ENCODE results near the gene THSD4.
"Not testable (repeated sequence)": the region's sequence is repeated elsewhere in the genome, so short reads cannot be mapped to it uniquely, and the experiment has no call there.

The THSD4 gene

DNA sequence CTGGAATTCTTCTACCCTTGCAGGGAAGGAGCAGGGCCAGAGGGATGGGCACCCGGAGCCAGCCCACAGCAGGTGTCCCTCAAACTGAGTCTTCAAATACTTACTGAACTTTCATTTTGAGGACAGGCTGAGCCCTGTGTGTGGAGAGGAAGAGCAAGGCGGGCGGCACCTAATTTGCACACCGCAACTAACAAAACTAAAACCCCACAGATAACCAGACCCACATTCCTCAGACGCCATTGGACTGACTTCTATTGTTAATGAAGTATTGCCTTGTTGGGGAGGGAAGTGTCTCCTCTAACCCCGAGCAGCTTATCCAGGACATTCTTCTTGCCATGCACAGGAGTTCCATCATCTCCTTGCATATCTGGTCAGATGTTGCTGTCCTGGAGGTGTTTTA, 589.9 kb downstream of the THSD4 start:
- no peak overlapping the region for H3K4me3 Mint-ChIP-seq

DNA sequence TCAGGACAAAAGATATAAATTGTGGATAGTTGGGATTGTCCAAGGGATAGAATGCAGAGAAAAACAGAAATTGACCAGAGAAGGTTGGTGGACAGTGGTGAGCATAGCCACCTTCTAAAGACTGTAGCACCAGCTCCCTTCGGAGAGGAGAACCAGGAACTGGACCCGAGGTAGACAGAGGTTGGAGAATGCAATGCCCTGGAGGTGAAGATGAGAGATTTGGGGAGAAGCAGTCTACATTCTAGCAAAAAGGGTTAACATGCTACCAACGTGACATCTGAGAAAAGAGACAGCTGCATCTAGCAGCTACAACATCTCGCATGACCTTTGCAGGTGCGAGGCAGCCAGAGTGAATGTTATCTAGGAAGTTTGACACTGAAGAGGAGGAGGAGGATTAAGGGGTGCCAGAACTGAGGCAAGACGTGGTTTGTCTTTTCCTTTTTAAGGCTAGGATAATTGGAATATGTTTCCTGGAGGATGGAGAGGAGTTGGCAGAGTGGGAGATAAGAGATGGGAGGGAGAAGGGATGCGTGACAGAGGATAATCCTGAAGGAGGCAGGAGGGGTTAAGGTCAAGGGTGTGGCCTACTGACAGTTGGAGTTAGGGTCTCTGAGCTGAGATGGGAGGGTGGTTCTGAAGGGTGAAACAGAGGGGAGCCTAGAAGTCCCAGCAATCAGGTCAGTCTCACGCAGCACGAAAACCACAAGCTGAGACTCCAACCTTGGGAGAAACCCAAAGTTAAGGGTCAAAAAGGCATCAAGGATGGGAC, 591.4 kb downstream of the THSD4 start:
- no peak overlapping the region for H3K4me3 Mint-ChIP-seq
- no peaks in the 10 kb centered on the region for H3K4me1 Mint-ChIP-seq
- H3K27me3 Mint-ChIP-seq = peaks cover 34 to 45% of the 10 kb centered on the region in 2 donors
- H3K27ac Mint-ChIP-seq = no peak overlapping the region
- H3K36me3 Mint-ChIP-seq = no peaks in the 10 kb centered on the region
- DNase-seq = no peak
- no peak for ATAC-seq (replicated peaks)
- peaks cover 3 to 8% of the 10 kb centered on the region in 2 donors for H3K9me3 Mint-ChIP-seq

More for the DNA sequence above, 589.9 kb downstream of the THSD4 start:
- H3K36me3 Mint-ChIP-seq = no peaks in the 10 kb centered on the region
- DNase-seq (no peak), ATAC-seq (replicated peaks) (no peak)
- H3K9me3 Mint-ChIP-seq = peaks cover 3 to 8% of the 10 kb centered on the region in 2 donors
- H3K27me3 Mint-ChIP-seq = peaks cover 34 to 45% of the 10 kb centered on the region in 2 donors
- no peaks in the 10 kb centered on the region for H3K4me1 Mint-ChIP-seq
- no peak overlapping the region for H3K27ac Mint-ChIP-seq

DNA sequence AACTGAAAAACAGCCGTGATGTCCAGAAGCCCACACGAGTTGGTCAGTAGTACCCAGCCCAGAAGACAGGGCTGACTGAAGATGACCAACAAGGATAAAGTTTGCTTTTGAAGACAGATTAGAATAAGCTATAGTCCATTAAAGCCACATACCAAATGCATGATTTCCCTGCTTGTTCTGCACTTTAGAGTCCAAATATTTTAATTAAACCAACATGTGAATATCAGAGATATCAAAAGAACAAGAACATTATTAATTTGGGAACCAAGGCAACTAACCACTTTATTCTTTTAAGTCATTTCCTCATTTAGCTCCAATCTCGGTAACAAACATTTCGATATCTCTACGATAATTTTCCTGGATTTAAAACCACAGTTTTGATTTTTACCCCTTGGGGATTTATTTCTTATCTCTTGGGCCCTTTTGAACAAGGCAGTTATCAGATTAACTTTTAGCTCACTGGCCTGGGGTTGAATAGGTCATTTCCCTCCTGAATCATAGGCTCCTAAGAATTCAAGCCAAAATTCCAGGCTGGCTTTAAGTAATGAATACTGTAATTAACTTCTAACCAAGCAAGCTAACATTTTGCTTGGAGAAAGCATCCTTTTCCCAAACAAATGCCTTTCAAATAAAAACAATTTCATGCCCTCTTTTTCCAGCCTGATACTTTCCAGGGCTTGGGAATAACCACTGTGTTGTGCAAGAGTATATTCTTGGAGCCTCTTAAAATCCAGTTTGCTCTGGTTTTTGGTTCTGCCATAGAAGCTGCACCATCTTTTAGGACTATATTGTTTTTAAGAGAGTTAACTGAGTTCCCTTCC, 592.2 kb downstream of the THSD4 start:
- H3K4me1 Mint-ChIP-seq = no peaks in the 10 kb centered on the region
- no peak overlapping the region for H3K27ac Mint-ChIP-seq
- ATAC-seq (replicated peaks) (no peak), DNase-seq (no peak)
- H3K4me3 Mint-ChIP-seq = no peak overlapping the region
- H3K27me3 Mint-ChIP-seq = peaks cover 34 to 49% of the 10 kb centered on the region in 2 donors
- H3K9me3 Mint-ChIP-seq = peaks cover 3 to 8% of the 10 kb centered on the region in 2 donors
- no peaks in the 10 kb centered on the region for H3K36me3 Mint-ChIP-seq

DNA sequence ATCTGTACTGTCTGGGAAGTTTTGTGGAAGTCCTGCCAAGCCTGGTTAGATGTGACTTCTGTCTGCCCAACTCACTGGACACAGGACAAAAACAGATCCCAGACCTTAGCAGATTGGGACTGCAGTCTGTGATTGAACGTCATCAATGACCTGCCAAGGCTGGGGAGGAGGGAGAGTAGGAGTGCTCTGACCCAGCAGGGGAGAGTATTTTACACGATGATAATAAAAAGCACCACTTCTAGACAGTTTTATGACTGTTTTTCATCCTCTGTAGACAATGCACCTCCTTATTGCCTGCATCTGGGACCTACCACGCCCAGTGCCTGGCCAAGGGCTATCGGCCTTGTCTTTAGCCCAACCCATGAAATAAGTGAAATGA, 592.8 kb downstream of the THSD4 start:
- Mint-ChIP-seq H3K4me3 (no peak overlapping the region), H3K27ac (no peak overlapping the region), H3K27me3 (peaks cover 34 to 55% of the 10 kb centered on the region in 2 donors)

DNA sequence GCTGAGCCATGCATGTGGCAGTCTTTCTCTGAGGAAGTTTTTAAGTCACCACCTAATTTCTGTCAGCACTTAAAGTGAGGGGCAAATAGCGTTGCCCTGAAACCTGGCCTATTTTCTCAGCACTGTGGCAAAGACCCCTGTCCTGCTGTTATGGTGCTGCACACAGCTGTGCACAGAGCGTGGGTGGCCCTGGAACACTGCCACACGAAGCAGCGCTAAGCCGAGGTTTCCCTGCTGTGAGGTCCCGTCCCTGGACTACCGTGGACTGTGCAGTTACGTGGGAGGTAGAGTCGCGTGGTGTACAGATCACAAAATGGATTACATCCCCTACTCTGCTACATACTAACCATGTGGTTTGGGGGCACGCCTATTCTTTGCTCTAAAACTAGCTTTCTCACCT, 593.5 kb downstream of the THSD4 start:
- Mint-ChIP-seq H3K27ac (no peak overlapping the region), H3K36me3 (no peaks in the 10 kb centered on the region), H3K4me3 (no peak overlapping the region), H3K4me1 (no peaks in the 10 kb centered on the region), H3K27me3 (peaks cover 34 to 55% of the 10 kb centered on the region in 2 donors), H3K9me3 (peaks cover 3 to 8% of the 10 kb centered on the region in 2 donors)
- ATAC-seq (replicated peaks) (no peak), DNase-seq (no peak)

More for the DNA sequence above, 592.8 kb downstream of the THSD4 start:
- no peaks in the 10 kb centered on the region for H3K4me1 Mint-ChIP-seq
- H3K36me3 Mint-ChIP-seq = no peaks in the 10 kb centered on the region
- no peak for ATAC-seq (replicated peaks)
- peaks cover 3 to 8% of the 10 kb centered on the region in 2 donors for H3K9me3 Mint-ChIP-seq
- DNase-seq = no peak

DNA sequence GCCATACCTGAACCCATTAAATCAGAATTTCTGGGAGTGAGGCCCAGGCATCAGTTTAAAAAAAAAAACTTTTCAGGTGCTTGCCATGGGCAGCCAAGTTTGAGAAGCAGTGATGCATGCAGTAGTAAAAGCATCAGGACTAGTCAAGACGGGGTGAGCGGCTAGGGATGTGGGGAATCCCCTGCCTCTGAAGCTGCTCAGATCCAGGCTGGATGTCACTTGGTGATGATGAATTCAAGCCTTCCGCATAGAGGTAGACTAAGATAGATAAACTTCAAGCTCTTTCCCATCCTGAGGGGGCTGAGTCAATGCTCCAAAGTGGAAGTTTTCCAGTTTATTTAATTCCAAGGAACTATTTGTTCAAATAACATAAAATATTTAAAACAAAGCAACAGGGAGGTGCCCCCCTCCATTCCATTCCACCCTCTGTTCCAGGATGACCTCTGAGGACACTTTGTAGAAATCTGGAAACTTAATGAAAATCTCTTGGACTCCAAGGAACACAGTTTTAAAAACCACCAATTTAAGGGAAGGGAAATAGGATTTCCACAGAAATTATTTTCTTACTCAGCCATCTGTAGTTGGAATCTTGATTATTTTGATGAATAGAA, 594.6 kb downstream of the THSD4 start:
- Mint-ChIP-seq H3K9me3 (peaks cover 0 to 1% of the 10 kb centered on the region in 2 donors), H3K4me3 (no peak overlapping the region), H3K36me3 (no peaks in the 10 kb centered on the region), H3K27ac (no peak overlapping the region), H3K27me3 (peaks cover 28 to 48% of the 10 kb centered on the region in 2 donors), H3K4me1 (no peaks in the 10 kb centered on the region)
- no peak for DNase-seq
- ATAC-seq (replicated peaks) = no peak

DNA sequence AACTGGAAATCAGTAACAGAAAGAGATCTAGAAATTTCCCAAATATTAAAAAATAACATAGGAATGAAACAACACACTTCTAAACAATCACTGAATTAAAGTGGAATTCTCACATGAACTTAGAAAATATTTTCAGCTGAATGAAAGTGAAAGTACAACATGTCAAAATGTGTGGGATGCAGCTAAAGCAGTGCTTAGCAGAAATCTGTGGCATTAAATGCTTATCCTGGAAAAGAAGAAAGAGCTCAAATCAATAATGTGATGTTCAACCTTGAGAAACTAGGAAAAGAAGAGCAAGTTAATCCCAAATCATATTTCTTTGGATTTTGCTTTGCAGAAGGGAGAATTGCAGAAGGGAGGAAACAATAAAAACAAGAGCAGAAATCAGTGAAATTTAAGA, 596.9 kb downstream of the THSD4 start:
- Mint-ChIP-seq H3K36me3 (no peaks in the 10 kb centered on the region), H3K4me1 (no peaks in the 10 kb centered on the region), H3K27ac (no peak overlapping the region), H3K27me3 (peaks cover 10 to 29% of the 10 kb centered on the region in 2 donors), H3K9me3 (no peaks in the 10 kb centered on the region), H3K4me3 (no peak overlapping the region)
- ATAC-seq (replicated peaks) (no peak), DNase-seq (no peak)

DNA sequence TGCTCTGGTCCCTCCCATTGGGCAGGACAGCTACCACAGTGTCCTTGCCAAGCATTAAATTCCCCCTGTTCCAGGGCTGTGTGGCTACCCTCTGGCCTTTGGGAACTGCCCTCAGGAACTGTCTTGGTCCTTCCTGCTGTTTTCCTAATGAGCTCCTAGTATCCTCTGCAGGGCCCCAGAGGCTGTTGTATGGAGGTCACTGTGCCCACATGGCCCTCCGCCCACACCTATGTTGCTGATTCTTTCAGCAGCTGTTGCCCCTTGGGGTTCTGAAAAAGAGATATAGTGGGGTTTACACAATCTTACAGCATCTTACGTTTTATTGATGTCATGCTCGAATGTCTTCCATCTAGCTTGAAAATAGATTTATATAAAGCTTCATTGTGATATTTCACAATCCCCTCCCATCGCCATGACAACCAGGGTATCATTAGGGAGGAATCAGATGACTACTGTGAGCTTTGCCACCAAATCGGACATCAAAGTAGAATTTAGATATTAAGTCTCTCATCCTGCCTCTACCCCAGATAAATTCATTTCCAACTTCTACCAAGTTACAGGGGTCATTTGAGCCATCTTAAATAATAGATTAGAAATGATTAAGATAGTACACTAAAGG, 598.0 kb downstream of the THSD4 start:
- H3K4me1 Mint-ChIP-seq = no peaks in the 10 kb centered on the region
- H3K36me3 Mint-ChIP-seq = no peaks in the 10 kb centered on the region
- H3K9me3 Mint-ChIP-seq = no peaks in the 10 kb centered on the region
- H3K27me3 Mint-ChIP-seq = peaks cover 10 to 29% of the 10 kb centered on the region in 2 donors
- H3K4me3 Mint-ChIP-seq = no peak overlapping the region
- no peak for ATAC-seq (replicated peaks)
- no peak for DNase-seq
- no peak overlapping the region for H3K27ac Mint-ChIP-seq

DNA sequence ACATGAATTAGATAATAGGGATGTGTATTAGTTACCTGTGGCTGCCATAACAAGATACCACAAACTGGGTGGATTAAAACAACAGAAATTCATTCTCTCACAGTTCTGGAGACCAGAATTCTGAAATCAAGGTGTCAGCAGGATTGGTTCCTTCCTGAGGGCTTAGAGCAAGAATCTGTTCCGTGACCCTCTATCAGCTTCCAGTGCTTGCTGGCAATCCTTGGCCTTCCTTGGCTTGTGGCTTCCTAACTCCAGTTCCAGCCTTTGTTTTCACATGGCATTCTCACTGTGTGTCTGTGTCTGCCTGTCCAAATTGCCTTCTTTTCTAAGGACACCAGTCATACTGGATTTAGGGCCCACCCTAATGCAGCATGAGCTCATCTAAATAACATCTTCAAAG, 600.6 kb downstream of the THSD4 start:
- no peaks in the 10 kb centered on the region for H3K4me1 Mint-ChIP-seq
- H3K36me3 Mint-ChIP-seq = no peaks in the 10 kb centered on the region
- H3K9me3 Mint-ChIP-seq = no peaks in the 10 kb centered on the region
- ATAC-seq (replicated peaks) (no peak), DNase-seq (no peak)
- peaks cover 5 to 16% of the 10 kb centered on the region in 2 donors for H3K27me3 Mint-ChIP-seq
- no peak overlapping the region for H3K4me3 Mint-ChIP-seq
- H3K27ac Mint-ChIP-seq = no peak overlapping the region

DNA sequence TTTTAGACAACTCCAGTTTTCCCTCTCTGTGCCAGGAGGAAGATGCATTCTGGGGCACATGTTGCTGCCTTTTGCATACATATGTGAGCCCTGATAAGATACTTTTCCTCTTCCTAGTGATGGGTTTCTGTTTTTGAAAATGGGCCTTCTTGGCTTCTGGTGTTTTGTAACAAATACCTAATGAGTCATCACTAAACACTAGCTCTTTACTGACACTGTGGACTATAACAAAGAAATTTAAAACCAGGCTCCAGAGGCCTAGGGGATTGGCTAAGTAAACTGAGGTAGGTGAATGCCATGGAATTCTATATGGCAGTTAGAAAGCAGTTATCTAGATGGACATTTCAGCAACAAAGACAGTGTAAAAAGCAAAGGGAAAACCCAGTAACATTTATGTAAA, 601.7 kb downstream of the THSD4 start:
- Mint-ChIP-seq H3K27ac (no peak overlapping the region), H3K4me3 (no peak overlapping the region), H3K9me3 (no peaks in the 10 kb centered on the region), H3K4me1 (no peaks in the 10 kb centered on the region), H3K27me3 (peaks cover 5 to 16% of the 10 kb centered on the region in 2 donors), H3K36me3 (no peaks in the 10 kb centered on the region)
- ATAC-seq (replicated peaks) = no peak
- DNase-seq = no peak

DNA sequence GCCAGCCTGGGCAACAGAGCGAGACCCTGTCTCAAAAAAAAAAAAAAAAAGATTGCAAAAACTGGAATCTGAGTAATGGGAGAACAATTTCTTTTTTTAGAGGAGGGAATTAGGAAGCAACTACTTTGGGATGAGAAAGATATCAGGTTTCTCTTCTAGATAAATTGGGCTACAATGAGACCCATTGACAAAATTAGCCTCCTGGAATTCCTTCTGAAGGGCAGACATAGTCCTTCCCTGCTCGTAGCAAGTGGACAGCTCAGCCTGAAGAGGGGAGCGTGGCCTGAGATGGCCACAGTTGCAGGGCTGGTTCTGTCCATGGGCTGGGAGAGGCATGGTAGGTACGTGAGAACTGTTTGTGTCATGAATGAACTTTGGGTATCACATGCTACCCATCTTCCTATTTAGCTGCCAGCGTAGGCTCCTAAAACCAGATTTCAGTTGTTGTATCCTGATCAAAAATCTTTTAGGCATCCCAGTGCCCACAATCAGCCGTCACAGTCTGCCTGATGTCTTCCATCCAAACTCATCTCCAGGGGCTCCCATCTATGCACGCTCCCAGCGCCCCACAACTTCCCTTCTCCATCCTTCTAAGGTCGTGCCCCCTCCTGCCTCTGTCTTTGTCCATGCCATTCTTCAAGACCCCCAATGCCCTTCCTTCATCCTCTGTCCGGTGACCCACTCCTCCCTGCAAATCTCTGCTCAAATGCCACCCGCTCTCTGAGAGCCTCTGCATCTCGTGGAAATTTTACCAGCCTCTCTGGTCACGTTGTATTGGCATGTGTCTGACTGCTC, 603.0 kb downstream of the THSD4 start:
- Mint-ChIP-seq H3K36me3 (no peaks in the 10 kb centered on the region), H3K4me3 (no peak overlapping the region), H3K27ac (no peak overlapping the region), H3K27me3 (peaks cover 7 to 9% of the 10 kb centered on the region in 2 donors), H3K9me3 (no peaks in the 10 kb centered on the region), H3K4me1 (no peaks in the 10 kb centered on the region)
- no peak for ATAC-seq (replicated peaks)
- no peak for DNase-seq

DNA sequence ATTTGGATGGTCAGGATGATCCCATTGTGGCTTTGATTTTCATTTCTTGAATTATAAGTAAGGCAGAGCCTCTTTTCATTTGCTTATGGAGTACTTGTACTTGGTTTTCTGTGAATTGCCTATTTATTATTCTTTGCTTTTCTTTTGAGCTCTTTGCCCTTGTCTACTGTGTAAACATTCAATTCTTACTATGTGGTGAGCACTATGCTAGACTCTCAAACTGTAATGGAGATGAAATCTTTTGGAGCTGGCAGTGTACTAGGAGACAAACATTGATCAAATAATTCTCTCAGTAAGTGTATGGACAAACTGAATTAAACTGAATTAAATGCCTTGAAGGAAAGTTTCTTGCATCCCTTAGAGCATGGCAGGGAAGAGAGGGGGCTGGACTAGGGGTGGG, 608.1 kb downstream of the THSD4 start:
- Mint-ChIP-seq H3K9me3 (peaks cover 0 to 3% of the 10 kb centered on the region in 2 donors), H3K4me3 (no peak overlapping the region), H3K27me3 (peaks cover 14 to 17% of the 10 kb centered on the region in 2 donors), H3K4me1 (no peaks in the 10 kb centered on the region), H3K36me3 (no peaks in the 10 kb centered on the region), H3K27ac (no peak overlapping the region)
- DNase-seq (no peak), ATAC-seq (replicated peaks) (no peak)

DNA sequence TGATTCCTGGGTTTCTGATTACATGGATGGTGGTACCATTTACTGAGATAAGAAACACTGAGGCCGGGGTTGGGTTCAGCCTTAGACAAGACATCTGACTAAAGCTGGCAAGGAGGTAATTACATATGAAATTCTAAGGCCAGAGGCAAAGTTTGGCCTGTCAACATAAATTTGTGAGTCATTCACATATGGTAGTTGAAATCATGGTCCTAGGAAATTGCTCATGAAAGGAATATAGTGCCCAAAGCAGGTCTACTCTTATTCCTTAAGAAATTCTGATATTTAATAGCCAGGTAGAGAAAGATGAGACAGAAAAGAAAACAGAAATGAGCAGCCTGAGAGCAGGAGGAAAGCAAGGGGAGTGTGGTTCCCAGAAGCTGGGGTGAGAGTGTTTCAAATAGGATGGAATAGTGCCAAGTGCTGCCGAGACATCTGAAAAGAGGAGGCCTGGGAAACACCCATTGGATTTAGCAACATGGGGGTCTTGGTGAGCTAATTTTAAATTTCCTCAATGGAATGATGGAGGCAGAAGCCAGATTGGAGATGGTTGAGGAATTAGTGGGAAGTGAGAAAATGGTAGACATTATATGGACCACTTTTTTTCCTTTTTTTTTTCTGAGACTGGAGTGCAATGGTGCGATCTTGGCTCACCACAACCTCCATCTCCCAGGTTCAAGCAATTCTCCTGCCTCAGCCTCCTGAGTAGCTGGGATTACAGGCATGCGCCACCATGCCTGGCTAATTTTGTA, 610.1 kb downstream of the THSD4 start:
- DNase-seq; H3K36me3 Mint-ChIP-seq; H3K9me3 Mint-ChIP-seq; H3K27ac Mint-ChIP-seq; ATAC-seq (replicated peaks); H3K4me1 Mint-ChIP-seq; H3K4me3 Mint-ChIP-seq: not testable (repeated sequence)
- H3K27me3 Mint-ChIP-seq = peaks cover 14 to 19% of the 10 kb centered on the region in 2 donors
